Stimulated activated CD8-positive, alpha-beta memory T cell treated with anti-CD3 and anti-CD28 coated beads, Interleukin-4, amount 100 ng/mL, for 24 hours (primary cell): Measurements from ENCODE around the gene RAPGEF2.

ENCODE experiments used
- DNase-seq: peaks from one replicate; pipeline ENCODE4 v3.0.0-alpha.2; 2020; ENCODE audit warnings: low read depth

RAPGEF2 gene

DNA sequence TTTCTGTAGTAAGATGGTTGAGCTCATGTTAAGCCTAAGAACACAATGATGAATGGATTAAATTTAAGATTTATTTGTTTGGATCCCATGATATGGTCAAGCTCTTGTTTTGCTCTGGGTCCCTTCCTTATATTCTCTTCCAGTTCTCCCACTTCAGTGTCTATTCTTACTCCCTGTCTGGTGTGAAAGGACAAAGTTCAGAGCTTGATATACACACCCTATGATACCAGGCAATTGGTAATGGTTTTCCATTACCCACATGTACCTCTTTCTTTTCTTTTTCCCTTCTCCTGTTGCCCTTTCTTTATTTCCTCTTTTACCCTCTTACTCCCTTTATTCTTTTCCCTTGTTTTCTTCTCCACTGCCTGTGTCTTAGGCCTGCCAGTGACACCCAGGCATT lies 223.6 kb downstream of the RAPGEF2 start:
- DNase-seq: no peak

DNA sequence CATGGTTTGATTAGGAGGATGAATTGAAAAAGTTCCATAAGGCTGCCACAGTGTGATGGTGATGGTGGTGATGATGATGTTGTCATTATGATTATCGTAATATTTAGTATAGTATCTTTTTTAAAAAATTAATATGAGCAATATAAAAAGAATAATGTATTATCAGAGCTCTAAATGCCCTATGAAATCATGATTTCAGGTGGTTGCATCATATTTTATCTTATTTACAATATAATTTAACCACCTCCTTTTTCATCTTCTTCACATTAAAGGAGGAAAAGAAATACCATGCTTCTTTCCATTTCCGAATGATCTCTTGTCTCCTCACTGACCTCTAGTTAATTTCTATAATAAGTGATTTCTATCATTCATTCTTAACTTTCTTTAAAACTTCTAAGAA lies 225.9 kb downstream of the RAPGEF2 start:
- no peak for DNase-seq

DNA sequence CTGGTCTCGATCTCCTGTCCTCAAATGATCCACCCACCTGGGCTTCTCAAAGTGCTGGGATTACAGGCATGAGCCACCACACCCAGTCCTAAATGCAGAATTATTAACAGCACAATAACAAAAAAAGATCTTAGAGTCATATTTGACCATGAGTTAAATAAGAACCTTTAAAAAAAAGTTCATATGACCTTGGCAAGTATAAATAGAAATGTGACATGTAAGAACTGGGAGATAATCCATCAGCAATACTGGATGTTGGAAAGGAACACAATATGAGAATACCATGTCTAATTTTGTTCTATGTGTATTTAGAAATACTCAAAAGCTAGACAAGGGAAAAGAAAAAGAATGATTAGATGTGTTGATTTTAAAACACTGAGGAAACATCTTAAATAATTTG lies 231.6 kb downstream of the RAPGEF2 start:
- no peak for DNase-seq

DNA sequence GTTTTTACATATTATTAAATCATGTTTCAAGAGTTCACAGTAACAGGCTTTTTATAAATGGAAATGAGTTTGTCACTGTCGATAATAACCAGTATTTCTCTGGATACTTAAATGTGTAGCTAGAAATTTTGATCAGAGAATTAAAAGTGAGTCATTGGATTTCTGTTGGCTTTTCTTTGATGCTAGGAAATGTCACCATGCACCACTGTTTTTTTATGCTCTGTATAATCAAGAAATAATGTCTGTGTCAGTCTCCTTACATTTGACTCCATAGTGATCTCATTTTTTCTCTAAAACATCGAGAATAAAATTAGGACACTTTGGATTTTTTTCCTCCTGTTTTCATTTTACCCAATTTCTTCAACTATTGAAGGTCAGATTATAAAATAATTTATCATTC lies 234.2 kb downstream of the RAPGEF2 start:
- no peak for DNase-seq

DNA sequence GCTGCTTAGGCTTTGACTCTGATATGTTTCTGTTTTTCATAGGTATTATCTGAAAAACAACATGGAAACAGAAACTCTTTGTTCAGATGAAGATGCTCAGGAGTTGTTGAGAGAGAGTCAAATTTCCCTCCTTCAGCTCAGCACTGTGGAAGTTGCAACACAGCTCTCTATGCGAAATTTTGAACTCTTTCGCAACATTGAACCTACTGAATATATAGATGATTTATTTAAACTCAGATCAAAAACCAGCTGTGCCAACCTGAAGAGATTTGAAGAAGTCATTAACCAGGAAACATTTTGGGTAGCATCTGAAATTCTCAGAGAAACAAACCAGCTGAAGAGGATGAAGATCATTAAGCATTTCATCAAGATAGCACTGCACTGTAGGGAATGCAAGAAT lies 238.6 kb downstream of the RAPGEF2 start:
- DNase-seq: no peak

DNA sequence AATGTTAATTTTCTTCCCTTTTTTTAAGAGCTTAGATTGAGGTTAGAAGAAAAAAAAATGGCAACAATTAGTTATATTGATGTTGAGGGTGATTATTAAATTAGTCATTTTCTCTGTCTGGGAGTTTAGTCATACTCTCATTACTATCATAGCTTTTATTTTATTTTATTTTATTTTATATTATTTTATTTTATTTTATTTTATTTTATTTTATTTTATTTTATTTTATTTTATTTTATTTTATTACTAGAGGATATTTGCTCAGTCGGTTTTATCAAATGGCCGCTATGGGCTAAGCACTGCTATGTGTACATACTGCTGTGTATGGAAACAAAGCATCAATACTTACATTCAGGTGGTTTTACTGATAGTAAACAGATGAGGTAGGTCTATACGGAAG lies 239.5 kb downstream of the RAPGEF2 start:
- DNase-seq: no peak

DNA sequence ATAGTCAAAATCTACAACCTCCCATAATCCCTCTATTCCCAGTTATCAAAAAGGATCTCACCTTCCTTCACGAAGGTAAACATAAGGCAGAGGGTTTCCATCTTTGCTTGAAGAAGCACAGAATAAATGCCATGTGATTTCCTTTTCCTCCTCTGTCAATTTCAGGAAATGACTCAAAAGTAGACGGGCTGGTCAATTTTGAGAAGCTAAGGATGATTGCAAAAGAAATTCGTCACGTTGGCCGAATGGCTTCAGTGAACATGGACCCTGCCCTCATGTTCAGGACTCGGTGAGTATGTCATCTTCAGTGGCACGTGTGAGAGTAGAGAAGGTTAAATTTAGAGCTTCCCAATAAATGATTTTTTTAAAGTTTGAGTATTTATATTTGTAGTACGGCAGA lies 240.2 kb downstream of the RAPGEF2 start:
- no peak for DNase-seq

DNA sequence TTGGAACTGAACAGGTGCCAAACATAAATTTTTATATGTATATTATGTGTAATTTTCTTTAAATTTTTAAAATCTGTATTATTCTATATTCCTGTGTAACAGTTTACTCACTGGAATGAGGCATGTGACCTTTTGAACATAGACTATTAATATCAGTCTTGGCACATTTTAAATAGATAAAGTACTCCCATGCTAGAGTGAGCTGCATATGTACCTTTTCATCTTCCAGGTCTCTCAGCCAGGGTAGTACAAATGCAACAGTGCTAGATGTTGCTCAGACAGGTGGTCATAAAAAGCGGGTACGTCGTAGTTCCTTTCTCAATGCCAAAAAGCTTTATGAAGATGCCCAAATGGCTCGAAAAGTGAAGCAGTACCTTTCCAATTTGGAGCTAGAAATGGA lies 242.0 kb downstream of the RAPGEF2 start:
- no peak for DNase-seq

DNA sequence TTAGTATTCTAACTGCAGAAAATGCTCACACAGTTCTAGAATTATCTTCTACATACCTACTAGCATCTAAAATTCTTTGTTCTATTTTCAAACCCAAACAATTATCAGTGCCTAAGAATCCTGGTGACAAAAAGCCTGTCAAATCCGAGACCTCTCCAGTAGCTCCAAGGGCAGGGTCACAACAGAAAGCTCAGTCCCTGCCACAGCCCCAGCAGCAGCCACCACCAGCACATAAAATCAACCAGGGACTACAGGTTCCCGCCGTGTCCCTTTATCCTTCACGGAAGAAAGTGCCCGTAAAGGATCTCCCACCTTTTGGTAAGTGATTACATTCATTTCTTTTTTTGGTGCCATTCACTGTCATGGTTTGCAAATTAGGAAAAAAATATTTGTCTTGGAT lies 243.8 kb downstream of the RAPGEF2 start:
- DNase-seq: no peak

DNA sequence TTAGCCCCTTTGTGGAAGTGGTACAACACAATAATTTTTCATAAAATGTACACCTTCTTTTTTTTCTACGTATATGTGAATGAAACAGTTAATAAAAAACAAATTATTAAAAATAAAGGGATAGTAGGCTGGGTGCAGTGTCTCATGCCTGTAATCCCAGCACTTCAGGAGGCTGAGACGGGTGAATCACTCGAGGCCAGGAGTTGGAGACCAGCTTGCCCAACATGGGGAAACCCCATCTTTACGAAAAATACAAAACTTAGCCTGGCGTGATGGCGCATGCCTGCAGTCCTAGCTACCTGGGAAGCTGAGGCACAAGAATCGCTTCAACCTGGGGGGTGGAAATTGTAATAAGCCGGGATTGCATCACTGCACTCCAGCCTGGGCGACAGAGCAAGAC lies 244.9 kb downstream of the RAPGEF2 start:
- no peak for DNase-seq

DNA sequence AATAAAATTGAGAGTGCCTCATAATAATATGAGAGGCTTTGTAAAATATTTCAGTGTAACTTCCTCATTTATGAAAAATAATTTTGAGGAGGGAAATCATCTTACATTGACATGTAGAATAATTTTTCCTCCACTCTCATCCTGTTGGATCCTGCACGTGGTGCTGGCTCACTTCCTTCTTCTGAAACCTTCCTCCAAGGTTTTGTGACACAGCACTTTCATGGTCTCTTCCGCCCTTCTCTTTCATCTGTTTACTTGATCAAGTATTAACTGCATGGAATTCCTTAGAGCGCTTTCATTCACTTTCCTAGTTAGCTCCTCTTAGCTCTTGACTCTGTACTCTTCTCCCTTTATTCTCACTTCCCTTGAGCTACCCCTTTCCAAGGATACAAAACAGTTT lies 246.5 kb downstream of the RAPGEF2 start:
- DNase-seq: no peak

DNA sequence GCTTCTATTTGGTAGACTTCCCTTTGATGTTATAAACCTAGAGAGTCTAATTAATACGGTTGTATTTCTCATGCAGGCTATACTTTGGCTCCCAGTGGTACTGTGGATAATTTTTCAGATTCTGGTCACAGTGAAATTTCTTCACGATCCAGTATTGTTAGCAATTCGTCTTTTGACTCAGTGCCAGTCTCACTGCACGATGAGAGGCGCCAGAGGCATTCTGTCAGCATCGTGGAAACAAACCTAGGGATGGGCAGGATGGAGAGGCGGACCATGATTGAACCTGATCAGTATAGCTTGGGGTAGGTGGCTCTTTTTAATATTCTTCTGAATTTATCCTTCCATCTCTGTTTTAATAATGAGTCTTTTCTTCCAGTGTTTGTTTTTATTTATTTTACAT lies 249.7 kb downstream of the RAPGEF2 start:
- no peak for DNase-seq

DNA sequence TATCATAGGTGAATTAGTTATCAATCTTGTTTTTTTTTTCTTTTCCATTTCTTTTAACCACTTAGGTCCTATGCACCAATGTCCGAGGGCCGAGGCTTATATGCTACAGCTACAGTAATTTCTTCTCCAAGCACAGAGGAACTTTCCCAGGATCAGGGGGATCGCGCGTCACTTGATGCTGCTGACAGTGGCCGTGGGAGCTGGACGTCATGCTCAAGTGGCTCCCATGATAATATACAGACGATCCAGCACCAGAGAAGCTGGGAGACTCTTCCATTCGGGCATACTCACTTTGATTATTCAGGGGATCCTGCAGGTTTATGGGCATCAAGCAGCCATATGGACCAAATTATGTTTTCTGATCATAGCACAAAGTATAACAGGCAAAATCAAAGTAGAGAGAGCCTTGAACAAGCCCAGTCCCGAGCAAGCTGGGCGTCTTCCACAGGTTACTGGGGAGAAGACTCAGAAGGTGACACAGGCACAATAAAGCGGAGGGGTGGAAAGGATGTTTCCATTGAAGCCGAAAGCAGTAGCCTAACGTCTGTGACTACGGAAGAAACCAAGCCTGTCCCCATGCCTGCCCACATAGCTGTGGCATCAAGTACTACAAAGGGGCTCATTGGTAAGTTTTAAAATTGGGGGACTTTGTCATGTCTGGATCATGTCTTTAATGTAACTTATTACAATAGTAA lies 250.7 kb downstream of the RAPGEF2 start:
- no peak for DNase-seq

DNA sequence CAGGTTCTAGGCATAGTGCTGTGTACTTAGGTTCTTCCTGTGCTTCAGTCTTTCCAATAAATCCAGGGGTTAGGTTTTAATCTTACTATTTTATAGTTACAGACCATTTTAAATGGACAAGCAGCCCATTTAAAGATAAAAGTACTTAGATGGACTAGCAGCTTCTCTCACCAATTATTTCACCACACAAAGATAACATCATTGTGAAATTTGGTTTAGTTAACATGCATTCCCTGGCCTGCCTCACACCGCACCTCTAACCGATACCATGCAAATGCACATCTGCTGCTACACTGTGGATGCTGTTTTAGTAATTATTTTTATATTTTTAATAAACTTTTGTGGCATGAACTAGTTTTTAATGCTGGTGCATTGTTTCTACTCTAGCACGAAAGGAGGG lies 252.6 kb downstream of the RAPGEF2 start:
- no peak for DNase-seq

DNA sequence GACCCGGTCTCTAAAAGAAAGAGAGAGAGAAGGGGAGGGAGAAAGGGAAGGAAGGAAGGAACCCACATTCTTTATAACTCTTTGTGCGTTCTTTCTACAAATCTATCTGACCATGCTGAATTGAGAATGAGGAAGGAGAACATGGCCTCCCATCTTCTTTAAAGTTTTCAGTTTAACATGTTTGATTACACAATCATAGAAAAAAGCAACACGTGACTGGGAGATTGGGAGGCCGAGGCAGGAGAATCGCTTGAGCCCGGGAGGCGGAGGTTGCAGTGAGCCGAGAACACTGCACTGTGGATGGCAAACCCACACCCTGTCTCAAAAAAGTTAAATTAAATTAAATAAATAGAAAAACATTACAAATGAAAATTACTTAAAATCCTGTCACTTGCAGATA lies 254.5 kb downstream of the RAPGEF2 start:
- DNase-seq: no peak

DNA sequence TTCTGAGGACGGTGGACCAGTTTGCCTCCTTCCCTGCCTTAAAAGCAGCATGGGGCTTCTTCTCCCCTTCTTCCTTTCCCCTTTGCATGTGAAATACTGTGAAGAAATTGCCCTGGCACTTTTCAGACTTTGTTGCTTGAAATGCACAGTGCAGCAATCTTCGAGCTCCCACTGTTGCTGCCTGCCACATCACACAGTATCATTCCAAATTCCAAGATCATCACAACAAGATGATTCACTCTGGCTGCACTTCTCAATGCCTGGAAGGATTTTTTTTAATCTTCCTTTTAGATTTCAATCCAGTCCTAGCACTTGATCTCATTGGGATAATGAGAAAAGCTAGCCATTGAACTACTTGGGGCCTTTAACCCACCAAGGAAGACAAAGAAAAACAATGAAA lies 255.3 kb downstream of the RAPGEF2 start:
- DNase-seq: no peak

DNA sequence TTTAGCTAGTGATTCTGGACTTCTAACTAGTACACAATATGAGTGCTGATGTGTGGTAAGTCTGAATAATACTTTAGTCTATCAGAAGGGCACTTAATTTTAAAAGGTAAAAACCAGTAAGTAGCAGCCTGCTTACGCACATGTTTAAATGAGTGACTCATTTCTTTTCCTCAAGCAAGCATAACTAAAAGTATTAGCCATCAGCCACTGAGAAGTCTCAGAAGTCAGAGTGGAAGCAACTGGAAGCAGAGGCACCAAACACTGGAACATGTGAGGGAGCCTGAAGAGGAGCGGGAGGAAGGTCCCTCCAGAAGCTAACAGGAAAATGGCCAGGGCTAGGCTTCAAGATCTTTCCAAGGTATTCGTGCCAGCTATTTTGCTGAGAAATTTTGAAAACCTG lies 257.7 kb downstream of the RAPGEF2 start:
- no peak for DNase-seq

DNA sequence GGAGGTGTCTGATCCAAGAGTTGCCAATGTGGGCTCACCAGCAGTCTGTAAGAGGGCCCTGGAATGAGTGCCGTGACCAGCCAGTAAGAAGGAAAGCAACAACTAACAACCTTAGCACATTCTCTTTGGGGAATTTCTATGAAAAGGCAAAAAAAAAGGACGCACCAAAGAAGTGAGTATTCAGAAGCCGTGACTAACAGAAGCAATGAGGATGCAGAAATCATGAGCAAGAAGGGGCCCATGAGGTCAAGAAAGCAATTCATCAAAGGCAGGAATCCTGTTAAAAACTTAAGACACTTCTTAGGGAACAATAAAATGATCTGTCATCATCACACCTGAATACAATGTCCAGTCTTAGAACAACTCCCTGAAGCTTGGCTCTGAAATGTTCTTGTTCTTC lies 260.5 kb downstream of the RAPGEF2 start:
- no peak for DNase-seq

DNA sequence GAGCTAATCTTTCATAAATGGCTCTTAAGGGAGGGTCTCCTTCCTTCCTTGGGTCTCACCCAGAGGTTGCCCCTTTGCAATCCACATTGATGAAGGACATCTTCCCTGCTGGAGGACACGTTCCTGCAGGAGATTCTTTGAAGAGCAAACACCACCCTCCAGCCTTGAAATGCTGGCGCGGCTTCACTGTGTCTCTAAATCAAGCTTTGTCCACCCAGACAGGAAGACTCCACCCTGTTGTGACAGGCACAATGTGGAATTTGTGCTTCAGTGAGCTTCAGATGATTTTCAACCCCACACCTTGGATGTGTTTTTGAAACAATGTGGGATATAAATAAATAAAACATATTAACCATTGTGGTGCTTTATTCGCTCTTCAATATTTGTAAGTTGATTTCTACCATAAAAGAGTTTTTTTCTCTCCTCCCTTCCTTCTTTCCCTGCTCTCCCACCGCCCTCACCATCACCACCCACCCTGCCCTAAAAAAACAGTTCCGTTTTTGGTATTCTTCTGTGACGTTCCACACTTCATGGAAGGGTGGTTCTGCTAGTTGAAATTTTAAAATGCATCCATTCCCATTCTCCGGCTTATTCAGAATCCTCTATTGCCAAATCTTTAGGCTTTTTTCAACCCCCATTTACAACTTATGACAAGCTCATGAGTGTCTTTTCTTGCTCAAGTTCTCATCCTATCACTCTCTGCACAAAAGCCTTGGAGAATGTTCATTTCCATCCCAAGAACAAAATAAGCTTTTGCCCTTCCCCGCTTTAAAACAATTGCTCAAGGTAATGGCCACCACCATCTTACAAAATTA lies 264.3 kb downstream of the RAPGEF2 start:
- DNase-seq: no peak

DNA sequence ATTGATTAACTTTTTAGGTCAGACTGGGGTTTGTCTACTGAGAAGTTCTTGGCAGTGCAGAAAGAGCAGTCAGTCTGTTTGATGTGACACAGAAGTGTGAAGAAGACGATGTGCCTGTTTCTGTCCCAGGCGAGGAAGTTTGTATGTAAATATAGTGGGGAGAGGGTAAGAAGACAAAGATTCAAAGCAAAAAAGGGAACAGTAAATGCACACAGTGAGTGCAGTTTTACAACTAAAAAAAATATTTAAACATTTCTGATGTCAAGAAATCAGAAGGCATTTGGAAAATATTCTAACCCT lies 264.9 kb downstream of the RAPGEF2 start:
- DNase-seq: no peak

DNA sequence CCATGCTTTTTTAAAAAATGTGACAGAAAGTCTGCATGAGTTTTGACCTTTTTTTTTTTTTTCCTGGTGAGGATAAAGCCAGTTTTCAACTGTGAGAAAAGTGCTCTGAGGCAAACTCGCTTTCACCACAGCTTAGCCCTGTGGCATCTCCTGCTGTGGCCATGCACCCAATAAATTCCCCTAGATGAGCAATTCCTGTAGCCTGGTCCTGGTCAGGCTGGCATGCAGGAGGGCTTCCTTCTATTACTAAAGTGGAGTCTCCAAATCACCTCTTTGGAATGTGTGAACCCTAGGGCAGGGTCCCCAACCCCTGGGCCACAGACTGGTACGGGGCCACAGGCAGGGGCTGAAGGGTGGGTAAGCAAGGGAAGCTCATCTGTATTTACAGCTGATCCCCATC lies 265.4 kb downstream of the RAPGEF2 start:
- DNase-seq: no peak

DNA sequence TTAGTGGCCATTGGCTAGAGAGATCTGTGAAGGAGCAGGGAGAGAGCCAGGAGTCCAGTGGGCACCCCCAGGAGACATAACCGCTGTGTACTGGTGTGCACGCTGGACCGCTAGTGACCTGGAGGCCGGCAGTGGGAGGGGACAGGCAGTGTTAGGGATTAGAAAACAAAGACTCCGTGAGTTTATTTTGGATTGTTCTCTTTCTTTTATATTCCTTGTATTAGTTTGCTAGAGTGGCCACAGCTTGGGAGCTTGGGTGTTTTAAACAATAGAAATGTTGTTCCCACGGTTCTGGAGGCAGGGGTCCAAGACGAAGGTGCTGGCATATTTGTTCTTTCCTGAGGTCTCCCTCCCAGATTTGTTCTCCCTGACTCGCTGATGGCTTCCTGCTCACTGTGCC lies 266.4 kb downstream of the RAPGEF2 start:
- no peak for DNase-seq

DNA sequence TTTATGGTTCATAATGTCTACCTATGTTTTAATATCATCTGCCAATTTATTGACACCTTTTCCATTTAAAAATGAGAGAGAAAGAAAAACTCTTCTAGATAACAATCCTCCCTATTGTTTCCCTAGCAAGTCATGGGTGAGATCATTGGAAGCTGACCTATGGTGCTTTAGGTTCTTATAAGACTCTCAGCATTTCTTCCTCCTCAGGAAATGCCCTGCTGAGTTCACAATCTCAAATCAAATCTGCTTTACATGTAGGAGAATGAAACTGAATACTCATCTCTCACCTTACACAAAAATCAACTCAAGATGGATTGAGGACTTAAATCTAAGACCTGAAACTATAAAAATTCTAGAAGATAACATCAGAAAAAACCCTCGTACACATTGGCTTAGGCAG lies 267.4 kb downstream of the RAPGEF2 start:
- no peak for DNase-seq
